HFF-Myc (cell line): Measurements from ENCODE around the gene HSPB9.

Experiments used
- DNase-seq: peaks from one replicate; pipeline ENCODE4 v3.0.0-alpha.2; 2011; ENCODE audit warnings: low read depth; ENCODE audit errors: extremely low read depth
- H3K4me3 ChIP-seq: replicated peaks from 2 replicates; pipeline ENCODE4 v1.5.1; 2011; ENCODE audit warnings: low read depth, mild to moderate bottlenecking, control low read depth, low read length
- TF ChIP-seq, protein P1 (sequence below): IDR thresholded peaks from 2 replicates; pipeline ENCODE4 v1.5.1; 2012; ENCODE audit warnings: mild to moderate bottlenecking, low read depth, low read length, control low read depth; ENCODE audit errors: missing control alignments

The HSPB9 gene

DNA sequence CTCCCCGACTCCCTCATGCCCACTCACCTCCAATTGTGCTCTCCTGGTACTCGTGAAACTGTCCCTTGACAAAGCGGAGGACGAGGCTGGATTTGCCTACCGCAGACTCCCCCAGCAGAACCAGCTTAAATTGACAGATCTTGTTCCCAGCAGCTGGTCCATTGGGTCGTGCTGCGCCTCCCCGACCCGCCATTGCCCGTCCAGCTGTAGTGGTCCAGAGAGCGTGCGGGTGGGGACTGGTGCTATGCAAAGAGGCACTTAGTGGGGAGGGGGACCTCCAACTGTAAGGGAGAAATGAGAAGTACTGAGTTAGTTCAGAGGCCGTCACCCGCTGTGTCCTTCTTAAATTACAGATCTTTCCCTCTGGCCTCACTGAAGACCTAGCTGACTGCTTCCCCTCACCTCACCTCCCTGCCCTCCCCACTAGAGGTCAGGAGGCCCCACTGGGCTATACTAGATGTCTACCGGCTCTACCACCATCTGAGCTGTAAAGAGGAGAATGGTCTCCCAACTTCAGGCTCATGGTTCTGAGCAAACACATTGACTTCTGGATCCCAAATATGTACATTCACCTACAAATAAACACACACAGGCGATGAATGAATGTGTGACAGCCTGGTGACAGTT lies 7.8 kb downstream of the HSPB9 start:
- H3K4me3 ChIP-seq, result no peak overlapping the region
- TF ChIP-seq, protein P1, sequence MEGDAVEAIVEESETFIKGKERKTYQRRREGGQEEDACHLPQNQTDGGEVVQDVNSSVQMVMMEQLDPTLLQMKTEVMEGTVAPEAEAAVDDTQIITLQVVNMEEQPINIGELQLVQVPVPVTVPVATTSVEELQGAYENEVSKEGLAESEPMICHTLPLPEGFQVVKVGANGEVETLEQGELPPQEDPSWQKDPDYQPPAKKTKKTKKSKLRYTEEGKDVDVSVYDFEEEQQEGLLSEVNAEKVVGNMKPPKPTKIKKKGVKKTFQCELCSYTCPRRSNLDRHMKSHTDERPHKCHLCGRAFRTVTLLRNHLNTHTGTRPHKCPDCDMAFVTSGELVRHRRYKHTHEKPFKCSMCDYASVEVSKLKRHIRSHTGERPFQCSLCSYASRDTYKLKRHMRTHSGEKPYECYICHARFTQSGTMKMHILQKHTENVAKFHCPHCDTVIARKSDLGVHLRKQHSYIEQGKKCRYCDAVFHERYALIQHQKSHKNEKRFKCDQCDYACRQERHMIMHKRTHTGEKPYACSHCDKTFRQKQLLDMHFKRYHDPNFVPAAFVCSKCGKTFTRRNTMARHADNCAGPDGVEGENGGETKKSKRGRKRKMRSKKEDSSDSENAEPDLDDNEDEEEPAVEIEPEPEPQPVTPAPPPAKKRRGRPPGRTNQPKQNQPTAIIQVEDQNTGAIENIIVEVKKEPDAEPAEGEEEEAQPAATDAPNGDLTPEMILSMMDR, result no peak
- no peak for DNase-seq

DNA sequence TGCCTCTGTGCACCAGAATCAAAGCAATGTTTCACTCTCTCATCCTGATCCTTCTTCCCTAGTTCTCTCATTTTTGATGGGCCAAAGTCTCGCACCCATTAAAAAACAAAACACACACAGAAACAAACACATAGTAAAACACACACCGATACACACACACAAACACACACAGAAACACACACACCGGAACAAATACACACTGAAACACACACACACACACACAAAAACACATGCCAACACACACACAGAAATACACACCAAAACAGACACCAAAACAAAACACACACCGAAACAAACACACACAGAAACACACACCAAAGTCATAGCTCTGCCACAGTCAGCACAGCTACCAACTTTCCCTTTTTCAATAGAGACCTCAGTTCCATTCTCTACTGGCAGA lies 8.6 kb downstream of the HSPB9 start:
- TF ChIP-seq, protein P1, result no peak
- DNase-seq, result no peak
- no peak overlapping the region for H3K4me3 ChIP-seq

DNA sequence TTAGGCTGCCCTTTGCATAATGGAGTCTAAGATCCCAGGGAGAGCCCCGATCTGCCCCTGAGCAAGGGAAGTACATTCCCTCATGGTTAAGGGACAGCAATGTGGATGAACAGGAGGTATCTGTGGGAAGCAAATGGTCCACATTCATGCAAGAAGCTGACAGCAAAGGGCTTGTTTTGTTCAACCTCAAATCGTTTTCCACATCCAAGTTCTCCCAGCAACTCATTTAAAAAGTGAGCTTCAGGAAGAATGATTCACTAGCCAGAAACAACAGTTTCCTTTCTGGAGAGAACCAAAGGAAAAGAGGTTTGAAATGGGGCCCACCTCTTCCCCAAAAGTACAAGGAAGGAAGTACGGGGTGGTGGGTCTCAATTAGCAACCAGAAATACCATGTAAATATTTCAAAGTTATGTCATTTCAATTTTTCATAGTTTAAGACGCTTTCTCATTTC lies 9.4 kb downstream of the HSPB9 start:
- no peak for DNase-seq
- TF ChIP-seq, protein P1, result no peak
- no peak overlapping the region for H3K4me3 ChIP-seq

DNA sequence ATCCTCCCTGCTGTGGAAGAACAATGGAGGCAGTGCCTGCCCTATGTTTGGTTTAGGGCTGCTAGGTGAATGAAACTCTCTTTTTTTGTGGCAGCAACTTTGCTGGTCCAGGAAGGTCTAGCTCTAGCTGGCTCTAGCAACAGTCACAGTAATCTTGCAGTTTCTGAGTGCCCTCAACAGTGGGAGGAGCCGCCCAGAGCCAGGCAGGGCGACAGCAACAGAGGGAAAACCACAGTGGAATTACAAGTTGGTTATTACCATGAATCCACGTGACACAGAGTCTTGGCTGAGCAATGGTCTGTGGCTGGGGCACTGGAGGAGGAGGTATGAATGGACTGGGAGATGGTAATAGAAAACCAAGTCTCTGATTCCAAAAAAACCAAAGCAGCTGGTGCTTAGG lies 10.3 kb downstream of the HSPB9 start:
- TF ChIP-seq, protein P1, result no peak
- DNase-seq, result no peak
- no peak overlapping the region for H3K4me3 ChIP-seq

DNA sequence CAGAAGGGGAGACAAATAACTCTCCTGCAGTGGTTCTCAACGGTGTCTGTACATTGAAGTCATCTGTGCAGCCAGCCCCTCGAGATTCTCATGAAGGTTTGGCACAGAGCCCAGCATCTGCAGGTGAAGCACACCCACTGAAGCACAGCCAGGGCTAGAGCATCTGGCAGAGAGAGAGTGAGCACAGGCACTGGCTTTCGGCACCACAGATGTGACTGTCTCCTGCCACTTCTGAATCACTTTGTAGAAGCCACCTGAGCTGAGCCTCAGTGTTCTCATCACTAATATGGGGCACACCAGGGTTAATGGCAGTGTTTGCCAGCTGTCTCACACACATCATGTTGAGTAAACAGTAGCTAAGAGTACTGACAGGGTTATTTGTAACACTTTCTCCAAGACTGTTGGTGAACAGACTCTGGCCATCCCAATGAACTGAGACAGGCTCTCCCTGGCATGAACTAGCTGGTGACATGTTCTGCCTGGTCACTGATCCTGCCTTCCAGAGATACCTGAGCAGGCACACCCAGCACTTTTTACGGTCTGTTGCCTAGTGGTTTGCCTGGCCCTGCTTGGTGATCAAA lies 10.9 kb downstream of the HSPB9 start:
- TF ChIP-seq, protein P1, result no peak
- H3K4me3 ChIP-seq, result no peak overlapping the region
- DNase-seq, result no peak

DNA sequence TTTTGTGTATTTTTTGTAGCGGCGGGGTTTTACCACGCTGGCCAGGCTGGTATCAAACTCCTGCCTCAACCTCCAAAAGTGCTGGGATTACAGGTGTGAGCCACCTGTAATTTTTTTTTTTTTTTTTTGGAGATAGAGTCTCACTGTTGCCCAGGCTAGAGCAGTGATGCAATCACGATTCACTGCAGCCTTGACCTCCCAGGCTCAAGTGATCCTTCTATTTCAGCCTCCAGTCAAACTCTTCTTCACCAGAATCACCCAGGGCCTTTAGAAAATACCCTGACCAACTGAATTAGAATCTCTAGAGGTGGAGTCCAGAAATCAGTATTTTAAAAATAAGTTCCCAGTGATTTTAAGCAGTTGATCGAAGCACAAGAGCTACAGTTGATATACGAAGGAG lies 12.5 kb downstream of the HSPB9 start:
- no peak for DNase-seq
- H3K4me3 ChIP-seq, result no peak overlapping the region
- TF ChIP-seq, protein P1, result no peak
